H9 (cell line): ENCODE measurements around the gene RAC2. TPM values are rescaled to one million over a fixed set of nuclear protein-coding genes. Genes with fewer than 3 reads are reported as not detected.
A peak's percentile ranks its signal among the peaks of the same experiment; 100 is the strongest.

Source experiments
- DNase-seq: peaks from one replicate; pipeline ENCODE4 v3.0.0-alpha.2; 2017
- H2AFZ ChIP-seq: one replicate; pipeline ENCODE4 v1.6.1; 2013; ENCODE audit warnings: mild to moderate bottlenecking, low read length, control low read depth, moderate library complexity
- H2AK5ac ChIP-seq: 2 replicates; pipeline ENCODE4 v1.6.1; 2013; ENCODE audit warnings: low read length, control low read depth, mixed read lengths; ENCODE audit not compliant: insufficient read length
- H2BK120ac ChIP-seq: one replicate; pipeline ENCODE4 v1.6.1; 2013; ENCODE audit warnings: low read depth, mild to moderate bottlenecking, low read length, control low read depth, inconsistent platforms; ENCODE audit not compliant: poor library complexity, severe bottlenecking
- H2BK12ac ChIP-seq: 2 replicates; pipeline ENCODE4 v1.6.1; 2013; ENCODE audit warnings: low read length, control low read depth, mixed read lengths, low read depth; ENCODE audit not compliant: insufficient read length
- H2BK15ac ChIP-seq: 2 replicates; pipeline ENCODE4 v1.6.1; 2013; ENCODE audit warnings: low read depth, low read length, control low read depth
- H2BK20ac ChIP-seq: one replicate; pipeline ENCODE4 v1.6.1; 2013; ENCODE audit warnings: low read depth, mild to moderate bottlenecking, low read length, control low read depth, inconsistent platforms; ENCODE audit not compliant: poor library complexity, severe bottlenecking
- H2BK5ac ChIP-seq: 2 replicates; pipeline ENCODE4 v1.6.1; 2013; ENCODE audit warnings: low read length, control low read depth, mixed read lengths; ENCODE audit not compliant: insufficient read length
- H3K14ac ChIP-seq: 2 replicates; pipeline ENCODE4 v1.6.1; 2013; ENCODE audit warnings: low read length, control low read depth; ENCODE audit not compliant: insufficient read depth
- H3K18ac ChIP-seq: 2 replicates; pipeline ENCODE4 v1.6.1; 2013; ENCODE audit warnings: low read depth, mild to moderate bottlenecking, mixed read lengths, low read length, control low read depth; ENCODE audit not compliant: insufficient read length
- H3K23ac ChIP-seq: 2 replicates; pipeline ENCODE4 v1.6.1; 2013; ENCODE audit warnings: low read length, control low read depth, mixed read lengths, low read depth; ENCODE audit not compliant: insufficient read length
- H3K23me2 ChIP-seq: 2 replicates; pipeline ENCODE4 v1.6.1; 2013; ENCODE audit warnings: low read depth, mild to moderate bottlenecking, mixed read lengths, low read length, control low read depth; ENCODE audit not compliant: insufficient read length, poor library complexity, severe bottlenecking
- H3K27ac ChIP-seq: 2 replicates; pipeline ENCODE4 v1.5.1; 2013; ENCODE audit warnings: low read length, control low read depth, mixed read lengths, low read depth; ENCODE audit not compliant: insufficient read length
- H3K27me3 ChIP-seq: 2 replicates; pipeline ENCODE4 v1.6.1; 2013; ENCODE audit warnings: low read length, control low read depth, inconsistent platforms; ENCODE audit not compliant: insufficient read depth
- H3K4ac ChIP-seq: 2 replicates; pipeline ENCODE4 v1.6.1; 2013; ENCODE audit warnings: low read depth, mild to moderate bottlenecking, control low read depth, inconsistent platforms, low read length, moderate library complexity
- H3K4me1 ChIP-seq: 2 replicates; pipeline ENCODE4 v1.6.1; 2013; ENCODE audit warnings: low read length, control low read depth, inconsistent platforms; ENCODE audit not compliant: insufficient read depth
- H3K4me2 ChIP-seq: 2 replicates; pipeline ENCODE4 v1.6.1; 2013; ENCODE audit warnings: low read length, control low read depth, mixed read lengths; ENCODE audit not compliant: insufficient read length, insufficient read depth
- H3K56ac ChIP-seq: 2 replicates; pipeline ENCODE4 v1.6.1; 2013; ENCODE audit warnings: low read depth, mild to moderate bottlenecking, mixed read lengths, low read length, control low read depth; ENCODE audit not compliant: insufficient read length
- H3K79me1 ChIP-seq: 2 replicates; pipeline ENCODE4 v1.6.1; 2013; ENCODE audit warnings: low read depth, mild to moderate bottlenecking, moderate library complexity, low read length, control low read depth, inconsistent platforms; ENCODE audit not compliant: insufficient read depth, poor library complexity, severe bottlenecking
- H3K79me2 ChIP-seq: 2 replicates; pipeline ENCODE4 v1.6.1; 2013; ENCODE audit warnings: low read length, control low read depth, inconsistent platforms; ENCODE audit not compliant: insufficient read depth
- H3K9ac ChIP-seq: 2 replicates; pipeline ENCODE4 v1.6.1; 2013; ENCODE audit warnings: low read length, control low read depth, mixed read lengths; ENCODE audit not compliant: insufficient read length; ENCODE audit errors: extremely low read depth
- H3K9me3 ChIP-seq: one replicate; pipeline ENCODE4 v1.6.1; 2013; ENCODE audit warnings: low read depth, low read length, inconsistent platforms; ENCODE audit not compliant: control insufficient read depth
- H3T11ph ChIP-seq: one replicate; pipeline ENCODE4 v1.6.1; 2013; ENCODE audit warnings: mild to moderate bottlenecking, low read length, control low read depth, inconsistent platforms
- H4K20me1 ChIP-seq: one replicate; pipeline ENCODE4 v1.6.1; 2013; ENCODE audit not compliant: control insufficient read depth, insufficient read length, insufficient read depth
- H4K5ac ChIP-seq: 2 replicates; pipeline ENCODE4 v1.6.1; 2013; ENCODE audit warnings: low read depth, mild to moderate bottlenecking, mixed read lengths, low read length, control low read depth; ENCODE audit not compliant: insufficient read length
- H4K8ac ChIP-seq: replicated peaks from 2 replicates; pipeline ENCODE4 v1.6.1; 2013; ENCODE audit warnings: low read length, control low read depth, mixed read lengths, low read depth; ENCODE audit not compliant: insufficient read length
- H4K91ac ChIP-seq: 2 replicates; pipeline ENCODE4 v1.6.1; 2013; ENCODE audit warnings: low read depth, mild to moderate bottlenecking, moderate library complexity, mixed read lengths, low read length, control low read depth; ENCODE audit not compliant: insufficient read length
- H3K27ac Mint-ChIP-seq, 3 experiments: 2 replicates in 2 of 3; 3 replicates in 1 of 3; pipeline ENCODE4 v1.8.0; 2020 to 2021; ENCODE audit warnings: mixed read lengths in 3 of 3, mild to moderate bottlenecking in 1 of 3, moderate library complexity in 1 of 3
- H3K27me3 Mint-ChIP-seq: 2 replicates; pipeline ENCODE4 v1.8.0; 2021; ENCODE audit warnings: low read depth, mild to moderate bottlenecking, moderate library complexity, mixed read lengths
- H3K36me3 Mint-ChIP-seq, 3 experiments: 2 replicates in 2 of 3; 3 replicates in 1 of 3; pipeline ENCODE4 v1.8.0; 2020 to 2021; ENCODE audit warnings: low read depth in 3 of 3, mixed read lengths in 3 of 3; ENCODE audit not compliant: insufficient read depth in 1 of 3
- H3K4me1 Mint-ChIP-seq, 2 experiments: 2 replicates each; pipeline ENCODE4 v1.8.0; 2020; ENCODE audit warnings: mixed read lengths in 2 of 2
- H3K4me3 Mint-ChIP-seq, 2 experiments: 2 replicates in 1 of 2; 3 replicates in 1 of 2; pipeline ENCODE4 v1.8.0; 2020 to 2021; ENCODE audit warnings: mild to moderate bottlenecking in 2 of 2, mixed read lengths in 2 of 2, moderate library complexity in 1 of 2
- H3K9me3 Mint-ChIP-seq, 2 experiments: 2 replicates in 1 of 2; 3 replicates in 1 of 2; pipeline ENCODE4 v1.8.0; 2020; ENCODE audit warnings: mild to moderate bottlenecking in 2 of 2, mixed read lengths in 2 of 2, moderate library complexity in 1 of 2
- WGBS: extraction: QIAGEN DNeasy Blood & Tissue Kit; methylation state at CpG from one replicate; pipeline ENCODE4 v1.1.7; 2013; ENCODE audit warnings: missing lambda C conversion rate, low lambda C conversion rate, mixed read lengths; ENCODE audit not compliant: insufficient read length; ENCODE audit errors: extremely low coverage; 5-methylcytosine and 5-hydroxymethylcytosine counted together
- total RNA-seq: library from RNA; stranded (reverse); gene quantifications from 2 replicates; pipeline ENCODE4 v1.2.1, GENCODE V29; 2021
- TF ChIP-seq, protein P1 (sequence below): fragments of 200-600 bp; sonication (generic); conservative IDR thresholded peaks from 3 replicates; pipeline ENCODE4 v1.8.0; 2021; ENCODE audit warnings: antibody characterized with exemption, mild to moderate bottlenecking

The RAC2 gene
- total RNA-seq, 1 experiment from 2014 or later = 2.8 TPM

DNA sequence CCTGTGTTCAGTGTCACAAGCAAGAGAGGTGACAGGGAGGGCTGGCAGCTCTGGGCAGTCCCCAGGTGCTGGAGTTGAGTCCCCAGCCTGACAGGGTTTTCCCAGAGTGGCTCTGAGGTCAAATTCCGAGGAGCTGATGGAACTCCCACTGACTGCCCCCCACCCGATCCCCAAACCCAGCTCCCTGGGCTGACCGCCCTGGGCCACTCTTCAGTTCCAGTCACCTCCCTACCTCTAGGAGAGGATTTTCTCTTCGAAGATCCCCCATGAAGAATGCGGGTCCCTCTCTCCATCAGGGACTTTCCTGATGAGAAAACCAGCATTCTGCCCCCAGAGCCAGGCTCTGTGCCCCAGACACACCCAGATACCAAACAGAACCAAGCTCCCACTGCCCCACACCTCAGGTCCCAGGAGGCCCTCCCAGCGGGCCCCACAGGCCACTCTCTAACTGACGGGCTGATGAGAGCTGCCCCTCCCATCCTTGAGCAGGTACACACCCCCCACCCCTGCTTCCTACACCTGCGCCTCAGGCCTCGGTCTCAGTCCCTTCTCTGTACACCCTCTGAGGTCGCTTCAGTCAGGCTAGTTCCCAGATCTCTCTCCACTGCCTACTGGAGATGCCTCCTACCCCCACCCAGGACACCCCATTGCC lies 12.1 kb upstream of the RAC2 start:
- H3K4me1 Mint-ChIP-seq = peaks cover 18 to 45% of the 10 kb centered on the region in 2 experiments
- peaks cover 3% of the 10 kb centered on the region for H4K20me1 ChIP-seq
- H3T11ph ChIP-seq = no peak overlapping the region
- no peak overlapping the region for H4K91ac ChIP-seq
- no peak overlapping the region; a peak in 1 of 5 replicates for H3K4me3 Mint-ChIP-seq
- H3K18ac ChIP-seq = no peak overlapping the region
- H3K27me3 ChIP-seq = no peaks in the 10 kb centered on the region
- H2BK15ac ChIP-seq = no peak overlapping the region
- H3K9me3 ChIP-seq = no peaks in the 10 kb centered on the region
- H3K27me3 Mint-ChIP-seq = peaks cover 35% of the 10 kb centered on the region
- no peak overlapping the region for H3K9ac ChIP-seq
- H3K56ac ChIP-seq = no peak overlapping the region
- no peak overlapping the region for H2BK120ac ChIP-seq
- no peak overlapping the region for H2AFZ ChIP-seq
- H3K4me1 ChIP-seq = 0 out of 2 replicates have a peak, but pooled peaks cover 5% of the 10 kb centered on the region
- H3K23ac ChIP-seq = no peak overlapping the region
- TF ChIP-seq, protein P1, sequence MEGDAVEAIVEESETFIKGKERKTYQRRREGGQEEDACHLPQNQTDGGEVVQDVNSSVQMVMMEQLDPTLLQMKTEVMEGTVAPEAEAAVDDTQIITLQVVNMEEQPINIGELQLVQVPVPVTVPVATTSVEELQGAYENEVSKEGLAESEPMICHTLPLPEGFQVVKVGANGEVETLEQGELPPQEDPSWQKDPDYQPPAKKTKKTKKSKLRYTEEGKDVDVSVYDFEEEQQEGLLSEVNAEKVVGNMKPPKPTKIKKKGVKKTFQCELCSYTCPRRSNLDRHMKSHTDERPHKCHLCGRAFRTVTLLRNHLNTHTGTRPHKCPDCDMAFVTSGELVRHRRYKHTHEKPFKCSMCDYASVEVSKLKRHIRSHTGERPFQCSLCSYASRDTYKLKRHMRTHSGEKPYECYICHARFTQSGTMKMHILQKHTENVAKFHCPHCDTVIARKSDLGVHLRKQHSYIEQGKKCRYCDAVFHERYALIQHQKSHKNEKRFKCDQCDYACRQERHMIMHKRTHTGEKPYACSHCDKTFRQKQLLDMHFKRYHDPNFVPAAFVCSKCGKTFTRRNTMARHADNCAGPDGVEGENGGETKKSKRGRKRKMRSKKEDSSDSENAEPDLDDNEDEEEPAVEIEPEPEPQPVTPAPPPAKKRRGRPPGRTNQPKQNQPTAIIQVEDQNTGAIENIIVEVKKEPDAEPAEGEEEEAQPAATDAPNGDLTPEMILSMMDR = no peak
- H3K14ac ChIP-seq = no peak overlapping the region
- H3K23me2 ChIP-seq = no peaks in the 10 kb centered on the region
- H3K79me1 ChIP-seq = no peaks in the 10 kb centered on the region
- H3K27ac ChIP-seq = no peak overlapping the region
- H2AK5ac ChIP-seq = no peak overlapping the region
- no peaks in the 10 kb centered on the region for H3K36me3 Mint-ChIP-seq
- no peak overlapping the region for H2BK20ac ChIP-seq
- no peak overlapping the region for H4K8ac ChIP-seq
- H2BK5ac ChIP-seq = no peak overlapping the region
- H3K9me3 Mint-ChIP-seq = peaks cover 0 to 3% of the 10 kb centered on the region in 2 experiments; a peak in 2 of 5 replicates
- H3K79me2 ChIP-seq = no peaks in the 10 kb centered on the region
- peak; percentile 24 for DNase-seq
- H3K4me2 ChIP-seq = no peak overlapping the region
- no peak overlapping the region for H2BK12ac ChIP-seq
- no peak overlapping the region for H3K4ac ChIP-seq
- no peak overlapping the region for H4K5ac ChIP-seq
- no peak overlapping the region for H3K27ac Mint-ChIP-seq
- WGBS = no CpG with 5 or more reads among the region's 10 CpGs
